ENCODE measurements around the gene ARHGAP8.
"Not testable (repeated sequence)": the region's sequence is repeated elsewhere in the genome, so short reads cannot be mapped to it uniquely, and the experiment has no call there.

Gene ARHGAP8

GRCh38 chr22:44765571-44766285, 13.4 kb downstream of the ARHGAP8 start:
- no peak for DNase-seq (ENCODE audit: low read depth in 2 of 2)

DNA sequence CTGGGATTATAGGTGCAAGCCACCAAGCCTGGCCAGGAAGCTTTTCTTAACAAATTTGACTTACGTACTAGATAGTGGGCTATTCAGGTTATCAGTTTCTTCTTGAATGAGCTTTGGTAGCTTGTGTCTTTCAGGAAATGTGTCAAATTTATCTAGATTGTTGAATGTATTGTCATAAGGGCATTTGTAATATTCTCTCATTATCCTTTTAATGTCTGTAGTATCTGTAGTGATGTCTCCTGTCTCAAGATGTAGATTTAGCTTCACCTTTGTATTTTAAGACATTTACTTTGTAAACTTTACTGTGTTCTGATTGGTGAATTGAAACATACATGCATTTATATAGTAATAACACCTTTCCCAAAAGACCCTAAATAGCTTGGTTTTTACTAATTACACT, 20.7 kb downstream of the ARHGAP8 start:
- no peak for DNase-seq (ENCODE audit: low read depth in 2 of 2)

DNA sequence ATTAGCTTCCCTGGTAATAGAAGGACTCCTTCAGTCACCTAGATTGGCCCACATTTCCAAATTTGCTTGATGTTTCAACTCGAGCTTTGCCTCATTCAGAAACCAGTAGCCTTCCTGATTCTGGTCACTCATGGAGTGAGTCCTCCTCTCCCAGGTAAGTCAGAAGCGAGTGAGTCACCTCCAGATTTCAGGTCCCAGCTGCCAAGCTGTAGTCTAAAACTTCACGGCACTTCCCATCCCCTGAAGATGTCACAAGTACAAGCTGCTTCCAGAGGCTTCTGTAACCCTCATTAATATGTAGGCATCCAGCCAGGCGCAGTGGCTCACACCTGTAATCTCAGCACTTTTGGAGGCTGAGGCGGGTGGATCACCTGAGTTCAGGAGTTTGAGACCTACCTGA, 23.5 kb downstream of the ARHGAP8 start:
- no peak for DNase-seq (ENCODE audit: low read depth in 2 of 2)

DNA sequence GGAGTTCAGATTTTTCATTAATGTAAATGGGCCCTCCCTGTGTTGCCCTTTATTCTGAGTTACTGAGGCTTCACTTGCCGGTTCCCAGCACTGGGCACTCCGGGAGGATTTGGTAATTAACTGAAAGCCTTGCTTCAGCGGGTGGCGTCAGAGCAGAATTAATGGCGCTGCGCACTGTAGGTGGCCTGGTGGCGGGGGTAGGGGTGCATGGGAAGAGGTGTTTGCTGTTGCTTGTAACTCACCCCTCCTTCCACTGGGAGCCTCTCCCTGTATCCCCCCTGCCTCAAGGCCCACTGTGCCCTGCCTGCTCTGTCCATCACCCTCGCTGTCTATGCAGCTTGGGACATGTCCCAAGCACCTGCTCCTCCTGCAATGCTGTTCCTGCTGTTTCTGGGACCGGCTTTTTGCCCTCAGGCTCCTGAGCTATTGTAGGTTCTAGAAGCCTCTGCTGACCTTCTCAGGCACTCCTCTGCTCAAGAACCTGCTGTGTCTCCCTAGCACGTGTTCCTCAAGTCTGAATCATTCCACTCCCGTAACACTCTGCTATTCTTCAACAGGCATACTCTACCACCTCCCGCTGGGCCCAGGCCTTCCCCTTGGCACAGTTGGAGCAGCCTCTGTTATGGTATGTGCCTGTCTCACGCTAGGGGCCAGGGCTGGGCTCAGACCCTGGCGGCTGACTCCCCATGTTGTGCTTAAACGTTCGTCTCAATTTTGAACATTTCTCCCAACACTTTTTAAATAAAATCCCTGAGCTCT, 24.4 kb downstream of the ARHGAP8 start:
- DNase-seq (ENCODE audit: low read depth in 2 of 2), result no peak

GRCh38 chr22:44777364-44777755, 25.0 kb downstream of the ARHGAP8 start:
- no peak for DNase-seq (ENCODE audit: low read depth in 2 of 2)

DNA sequence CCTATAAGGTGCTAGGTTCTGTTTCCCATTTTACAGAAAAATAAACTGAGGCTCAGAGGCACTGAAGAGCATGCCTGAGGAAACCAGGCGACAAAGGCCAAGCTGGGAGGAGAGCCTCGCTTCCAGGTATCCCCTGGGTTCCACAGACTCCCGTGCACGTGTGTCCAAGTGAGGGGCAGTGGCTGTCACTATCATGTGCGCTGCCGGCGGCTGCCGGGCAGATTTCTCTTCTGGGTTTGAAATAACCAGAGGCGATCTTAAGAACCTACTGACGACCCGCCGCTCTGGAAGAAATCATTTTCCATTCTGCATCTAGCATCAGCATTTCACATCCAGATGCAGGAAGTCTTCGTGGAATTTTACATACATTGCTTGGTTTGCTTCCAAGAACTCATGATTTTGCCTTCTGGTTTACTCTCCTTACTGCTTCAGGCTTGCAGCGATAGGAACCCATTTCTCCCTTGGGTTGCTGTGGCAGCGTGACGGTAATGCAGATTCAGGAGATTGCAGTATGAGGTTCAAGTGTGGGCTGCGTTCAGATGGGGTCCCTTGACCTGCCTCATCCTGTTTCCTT, 28.6 kb downstream of the ARHGAP8 start:
- no peak for DNase-seq (ENCODE audit: low read depth in 2 of 2)

GRCh38 chr22:44782363-44782963, 30.1 kb downstream of the ARHGAP8 start:
- DNase-seq (ENCODE audit: low read depth in 2 of 2), result no peak

- DNase-seq (ENCODE audit: low read depth in 2 of 2), result no peak
Measured at GRCh38 chr22:44783091-44783490, 30.7 kb downstream of the ARHGAP8 start.

- DNase-seq (ENCODE audit: low read depth in 2 of 2), result no peak
Measured at GRCh38 chr22:44783581-44783980, 31.2 kb downstream of the ARHGAP8 start.

- DNase-seq (ENCODE audit: low read depth in 2 of 2), result no peak
Measured at GRCh38 chr22:44786136-44786535, 33.8 kb downstream of the ARHGAP8 start.

GRCh38 chr22:44786610-44787009, 34.2 kb downstream of the ARHGAP8 start:
- DNase-seq (ENCODE audit: low read depth in 2 of 2), result no peak

- no peak for DNase-seq (ENCODE audit: low read depth in 2 of 2)
Measured at GRCh38 chr22:44787832-44788231, 35.5 kb downstream of the ARHGAP8 start.

DNA sequence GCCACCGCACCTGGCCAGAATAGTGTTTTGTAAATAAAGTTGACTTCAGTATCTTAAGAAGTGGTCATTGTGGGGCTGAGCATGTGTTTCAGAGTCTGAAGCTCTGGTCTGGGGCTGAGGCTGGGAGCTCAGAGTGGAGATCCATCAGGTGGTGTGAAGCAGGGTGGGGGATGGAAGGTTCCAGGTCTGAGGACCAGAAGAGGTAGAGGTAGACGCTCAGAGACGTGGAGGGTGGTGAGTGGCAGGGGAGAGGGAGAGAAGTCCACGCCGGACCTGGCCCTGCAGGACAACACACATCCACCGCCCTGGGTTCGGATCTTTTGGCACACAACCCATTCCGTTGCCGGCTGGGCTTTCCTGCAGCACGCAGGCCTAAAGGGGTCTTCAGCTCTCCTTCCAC, 40.7 kb downstream of the ARHGAP8 start:
- DNase-seq (ENCODE audit: low read depth in 2 of 2), result no peak

- no peak for DNase-seq (ENCODE audit: low read depth in 2 of 2)
Measured at GRCh38 chr22:44793506-44794172, 41.3 kb downstream of the ARHGAP8 start.

- no peak for DNase-seq (ENCODE audit: low read depth in 2 of 2)
Measured at GRCh38 chr22:44795701-44796630, 43.6 kb downstream of the ARHGAP8 start.

GRCh38 chr22:44797181-44797725, 44.9 kb downstream of the ARHGAP8 start:
- no peak for DNase-seq (ENCODE audit: low read depth in 2 of 2)

DNA sequence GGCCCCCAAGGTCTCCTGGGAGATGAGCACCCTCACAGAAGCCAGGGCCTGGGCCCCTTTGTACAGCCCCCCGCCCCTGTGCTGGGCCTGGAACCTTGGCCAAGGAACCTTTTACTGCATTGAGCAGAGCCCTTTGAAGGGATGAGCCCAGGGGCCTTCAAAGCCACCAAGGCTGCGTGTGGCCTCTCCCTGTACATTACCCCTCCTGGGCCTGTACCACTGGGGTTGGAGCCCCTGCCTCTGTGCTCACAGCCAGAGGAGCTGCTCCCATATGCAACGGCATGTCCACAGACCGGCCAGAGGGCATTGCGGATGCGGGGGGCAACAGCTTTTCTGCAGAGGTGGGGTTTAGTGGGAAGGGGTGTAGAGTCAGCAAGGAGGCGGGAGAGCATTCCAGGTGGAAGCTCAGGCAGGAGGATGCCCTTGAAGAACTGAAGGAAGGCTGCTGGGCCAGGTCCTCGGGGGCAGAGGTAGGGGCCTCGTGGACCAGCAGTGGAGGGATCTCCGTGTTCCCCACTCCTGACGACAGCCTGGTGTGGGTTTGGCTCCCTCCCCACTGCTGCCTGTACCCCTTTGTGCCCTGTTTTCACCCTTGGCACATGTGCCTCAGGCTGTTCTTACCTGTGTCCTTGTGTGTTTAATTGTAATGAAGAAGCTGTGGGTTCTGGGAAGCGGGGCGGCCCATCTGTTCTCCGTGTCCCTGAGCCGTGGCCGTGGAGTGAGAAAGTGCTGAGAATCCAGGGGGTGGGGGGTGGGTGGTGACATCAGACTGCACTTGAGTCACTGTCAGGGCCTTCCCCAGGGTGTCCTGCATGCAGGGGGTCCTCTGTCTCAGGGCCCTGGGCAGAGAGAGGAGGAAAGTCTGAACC, 46.9 kb downstream of the ARHGAP8 start:
- DNase-seq (ENCODE audit: low read depth in 2 of 2), result no peak

GRCh38 chr22:44799946-44800634, 47.7 kb downstream of the ARHGAP8 start:
- DNase-seq (ENCODE audit: low read depth in 2 of 2), result not testable (repeated sequence)

DNA sequence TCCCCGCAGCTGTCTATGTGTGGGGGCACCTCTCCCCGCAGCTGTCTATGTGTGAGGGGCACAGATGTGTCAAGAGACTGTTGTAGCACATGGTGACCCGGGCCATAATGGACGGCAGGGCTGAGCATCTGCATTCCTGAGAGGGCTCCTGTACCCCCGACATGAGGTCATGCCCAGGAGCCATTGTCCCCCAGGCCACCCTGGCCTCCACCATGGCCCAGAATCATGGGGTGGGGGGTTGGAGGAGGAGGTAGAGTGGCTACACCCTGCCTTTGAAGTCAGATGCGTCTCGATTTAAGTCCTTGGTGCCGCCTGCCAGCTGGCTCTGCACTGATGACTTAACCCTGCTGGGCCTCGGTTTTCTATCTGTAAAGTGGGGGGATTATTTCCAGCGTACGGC, 49.1 kb downstream of the ARHGAP8 start:
- DNase-seq (ENCODE audit: low read depth in 2 of 2), result no peak

All from stimulated activated CD8-positive, alpha-beta memory T cell treated with anti-CD3 and anti-CD28 coated beads, Interleukin-2, amount 100 ng/mL, for 48 hours (primary cell).